NCI-H345 treated with DMSO at 0.1 percent for 48 hours (cell line): ENCODE measurements around the gene KRAS.
"Not testable (repeated sequence)": the region's sequence is repeated elsewhere in the genome, so short reads cannot be mapped to it uniquely, and the experiment has no call there.

ENCODE experiments used
- DNase-seq: peaks from one replicate; lab custom pipeline; 2025; ENCODE audit not compliant: unreplicated experiment; lab: John Stamatoyannopoulos, UW

Gene KRAS

DNA sequence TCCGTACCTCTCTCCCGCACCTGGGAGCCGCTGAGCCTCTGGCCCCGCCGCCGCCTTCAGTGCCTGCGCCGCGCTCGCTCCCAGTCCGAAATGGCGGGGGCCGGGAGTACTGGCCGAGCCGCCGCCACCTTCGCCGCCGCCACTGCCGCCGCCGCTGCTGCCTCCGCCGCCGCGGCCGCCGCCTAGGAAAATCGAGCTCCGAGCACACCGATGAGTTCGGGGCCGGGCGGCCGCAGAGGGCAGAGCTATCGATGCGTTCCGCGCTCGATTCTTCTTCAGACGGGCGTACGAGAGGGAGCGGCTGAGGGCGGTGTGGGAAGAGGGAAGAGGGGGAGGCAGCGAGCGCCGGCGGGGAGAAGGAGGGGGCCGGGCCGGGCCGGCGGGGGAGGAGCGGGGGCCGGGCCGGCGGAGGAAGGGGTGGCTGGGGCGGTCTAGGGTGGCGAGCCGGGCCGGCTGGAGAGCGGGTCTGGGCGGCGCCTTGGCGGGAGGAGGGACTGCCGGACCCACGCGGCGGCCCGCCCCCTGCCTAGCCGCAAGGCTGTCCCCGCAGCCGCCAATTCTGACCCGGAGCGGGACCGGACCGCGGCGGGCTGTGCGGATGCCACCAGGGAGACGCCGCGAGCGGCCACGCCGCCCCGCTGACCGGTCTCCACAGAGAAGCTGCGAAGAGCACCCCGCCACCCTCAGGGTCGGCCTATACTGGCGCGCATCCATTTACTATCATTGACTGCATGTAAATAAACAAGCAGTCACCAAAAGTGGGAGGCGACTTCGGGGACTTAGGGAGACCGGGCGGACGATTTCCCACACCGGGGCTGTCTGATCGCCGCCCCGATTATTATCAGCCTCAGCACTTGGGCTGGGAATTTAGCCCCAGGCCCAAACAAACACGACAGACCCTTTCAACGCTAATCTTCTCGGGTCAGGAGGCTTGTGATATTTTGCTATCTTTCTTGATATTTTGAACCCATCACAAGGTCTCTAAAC, at the start of gene KRAS:
KRAS (minus strand) TSS at position 186 of the 987 bp plus-strand sequence.
- peak; percentile 87 for DNase-seq

- no peak for DNase-seq
Measured at GRCh38 chr12:25296381-25296780, 45.7 kb upstream of the KRAS start.

- no peak for DNase-seq
Measured at GRCh38 chr12:25295361-25295760, 44.6 kb upstream of the KRAS start.

DNA sequence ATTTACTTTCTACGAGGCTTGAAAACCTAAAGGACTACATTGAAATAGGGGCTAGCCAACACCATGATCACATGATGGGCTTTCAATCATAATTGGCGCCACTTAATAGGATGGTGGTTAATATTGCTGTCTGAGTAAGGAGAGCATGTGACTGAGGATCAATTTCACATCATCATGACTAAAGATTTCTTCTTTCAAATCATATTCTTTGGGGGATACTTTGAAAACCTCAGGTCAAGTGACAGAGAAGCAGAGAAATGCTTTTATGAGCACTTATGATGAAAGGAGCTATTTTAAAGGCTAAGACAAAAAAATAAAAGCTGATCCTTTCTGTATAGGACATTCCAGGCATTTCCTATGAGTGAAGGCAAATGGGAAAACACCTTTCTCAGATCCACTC, 42.9 kb upstream of the KRAS start:
- no peak for DNase-seq

DNA sequence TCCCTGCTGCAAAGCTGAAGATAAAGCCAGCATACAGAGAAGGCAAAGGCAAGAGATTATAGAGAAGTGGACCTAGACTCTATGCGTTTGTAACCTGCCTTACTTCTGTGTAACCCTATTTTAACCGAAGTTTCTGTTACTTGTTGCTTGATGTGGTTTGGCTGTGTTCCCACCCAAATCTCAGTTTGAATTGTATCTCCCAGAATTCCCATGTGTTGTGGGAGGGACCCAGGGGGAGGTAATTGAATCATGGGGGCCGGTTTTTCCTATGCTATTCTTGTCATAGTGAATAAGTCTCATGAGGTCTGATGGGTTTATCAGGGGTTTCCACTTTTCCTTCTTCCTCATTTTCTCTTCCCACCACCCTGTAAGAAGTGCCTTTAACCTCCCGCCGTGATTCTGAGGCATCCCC, 42.1 kb upstream of the KRAS start:
- DNase-seq: not testable (repeated sequence)

DNA sequence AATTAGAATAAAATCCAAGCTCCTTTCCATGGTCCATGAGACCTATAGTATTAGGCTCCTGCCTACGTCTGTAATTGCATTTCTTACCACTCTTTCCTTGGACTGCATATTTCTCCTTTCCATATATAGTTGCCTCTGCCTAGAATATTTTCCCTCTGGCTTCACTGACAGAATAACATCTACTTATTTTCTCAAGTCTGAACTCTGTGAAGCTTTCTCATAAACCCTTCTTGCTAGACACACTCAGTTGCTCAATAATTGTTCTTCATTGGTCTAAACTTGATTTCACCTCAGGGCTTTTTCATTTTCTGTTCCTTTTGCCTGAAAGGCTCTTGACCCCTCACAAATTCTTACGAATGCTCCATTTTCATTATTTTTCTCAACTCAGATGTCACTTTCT, 36.9 kb upstream of the KRAS start:
- no peak for DNase-seq

DNA sequence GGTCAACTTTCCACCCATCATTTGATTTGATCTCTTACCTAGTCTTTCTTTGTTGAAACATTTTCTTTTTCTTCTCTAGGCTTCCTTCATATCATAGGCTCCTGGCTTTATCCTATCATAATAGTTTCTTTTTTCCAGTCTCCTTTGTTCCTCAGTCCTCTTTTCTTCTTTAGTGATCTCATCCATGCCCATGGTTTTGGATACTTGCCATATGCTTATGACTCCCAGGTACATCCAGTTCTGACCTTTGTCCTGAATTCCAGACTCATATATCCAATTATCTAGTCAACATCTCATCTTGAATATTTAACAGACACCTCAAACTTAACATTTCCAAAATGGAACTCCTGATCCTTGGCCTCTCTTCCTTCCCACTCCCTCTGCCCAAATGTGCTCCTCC, 36.1 kb upstream of the KRAS start:
- no peak for DNase-seq

DNA sequence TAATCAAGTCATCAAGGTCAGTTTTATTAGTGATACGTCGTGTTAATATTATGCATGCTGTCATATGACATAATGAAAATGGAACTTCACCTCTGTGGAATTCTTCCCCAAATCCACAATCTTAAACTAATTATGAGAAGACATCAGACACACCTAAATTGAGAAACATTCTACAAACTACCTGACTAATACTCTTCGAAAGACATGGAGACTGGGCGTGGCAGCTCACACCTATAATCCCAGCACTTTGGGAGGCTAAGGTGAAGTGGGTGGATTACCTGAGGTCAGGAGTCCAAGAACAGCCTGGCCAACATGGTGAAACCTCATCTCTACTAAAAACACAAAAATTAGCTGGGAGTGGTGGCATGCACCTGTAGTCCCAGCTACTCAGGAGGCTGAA, 33.3 kb upstream of the KRAS start:
- DNase-seq: no peak

DNA sequence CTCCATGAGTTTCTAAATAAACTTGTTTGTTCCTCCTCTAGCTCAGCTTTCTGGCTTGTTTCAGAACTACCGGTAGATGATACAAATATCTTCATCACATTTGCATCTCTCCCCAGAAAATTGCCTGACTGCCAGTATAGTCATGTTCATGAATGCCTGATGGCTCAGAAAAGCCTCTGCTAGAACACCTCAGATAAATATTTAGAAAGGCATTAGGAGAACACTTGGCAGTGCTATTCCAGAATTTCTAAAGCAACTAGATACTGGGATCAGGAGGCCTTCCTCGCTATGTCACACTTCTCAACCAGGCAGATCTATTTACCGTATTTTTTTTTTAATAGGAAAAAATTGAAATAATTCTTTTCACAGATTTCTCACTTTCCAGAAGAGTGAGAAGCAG, 32.3 kb upstream of the KRAS start:
- no peak for DNase-seq

DNA sequence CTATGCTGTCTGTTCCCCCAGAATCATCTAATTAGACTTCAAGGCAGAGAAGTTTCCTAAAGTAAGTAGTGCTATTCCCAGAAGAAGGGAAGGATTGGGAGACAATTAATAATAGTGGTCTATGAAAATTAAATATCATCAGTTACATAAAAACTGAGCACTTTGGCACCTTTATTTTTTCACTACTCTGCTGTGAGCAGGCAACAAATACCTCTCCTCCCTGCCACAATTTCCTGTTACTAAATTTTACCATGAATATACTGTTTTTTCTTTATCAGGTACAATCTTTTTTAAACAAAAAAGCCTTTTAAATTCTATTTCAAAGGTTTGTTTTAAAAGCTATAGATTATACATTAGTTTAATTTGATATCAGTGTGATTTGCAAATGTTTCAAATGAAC, 29.4 kb upstream of the KRAS start:
- no peak for DNase-seq

DNA sequence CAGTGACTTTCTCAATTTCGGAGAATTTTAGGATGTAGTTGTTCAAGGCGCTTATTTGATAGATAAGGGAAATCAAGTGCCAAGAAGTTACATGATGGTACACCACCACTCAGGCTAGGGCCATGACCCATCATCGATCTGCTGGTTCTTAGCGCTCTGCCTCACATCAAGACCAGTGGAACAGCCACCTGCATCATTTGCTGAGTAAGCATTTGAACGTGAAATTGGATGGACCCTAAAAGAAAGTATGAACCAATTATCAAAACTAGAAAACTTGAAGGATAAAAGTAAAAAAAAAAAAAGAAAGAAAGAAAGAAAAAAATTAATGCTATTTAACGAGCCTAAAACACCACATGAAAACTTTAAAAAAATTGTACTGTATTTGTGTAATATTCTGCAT, 27.5 kb upstream of the KRAS start:
- DNase-seq: no peak

DNA sequence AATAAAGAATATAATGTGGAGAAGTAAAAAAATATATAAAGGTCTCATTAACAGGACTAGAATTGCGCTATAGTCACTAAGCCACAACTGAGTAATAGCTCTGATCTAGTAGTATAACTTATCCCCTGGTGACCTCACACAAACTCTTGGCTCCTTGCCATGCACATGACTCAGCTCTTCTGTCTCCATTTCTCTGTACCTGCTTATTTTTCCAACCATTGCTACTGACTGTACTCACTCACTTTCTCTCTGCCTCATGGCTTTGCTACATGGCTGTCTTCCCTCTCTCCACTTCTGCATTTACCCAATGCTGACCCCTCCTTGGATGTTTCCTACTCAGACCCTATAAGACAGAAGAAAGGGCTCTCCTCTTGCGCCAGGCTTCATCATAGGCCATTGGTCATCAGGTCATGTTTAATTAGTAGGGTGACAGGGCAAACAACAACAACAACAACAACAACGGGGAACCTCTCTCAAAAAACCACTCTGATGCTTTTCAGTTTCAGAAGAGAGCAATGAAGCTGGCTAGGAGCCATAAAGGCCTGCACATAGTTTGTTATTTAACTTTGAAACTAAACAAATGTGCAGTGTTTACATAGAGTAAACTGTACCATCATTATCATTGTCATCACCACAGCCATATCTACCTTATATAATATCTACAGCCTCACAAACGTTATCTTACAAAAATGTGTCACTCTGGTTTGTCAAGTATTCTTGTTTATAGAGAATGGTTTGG, 25.6 kb upstream of the KRAS start:
- peak; percentile 53 for DNase-seq

DNA sequence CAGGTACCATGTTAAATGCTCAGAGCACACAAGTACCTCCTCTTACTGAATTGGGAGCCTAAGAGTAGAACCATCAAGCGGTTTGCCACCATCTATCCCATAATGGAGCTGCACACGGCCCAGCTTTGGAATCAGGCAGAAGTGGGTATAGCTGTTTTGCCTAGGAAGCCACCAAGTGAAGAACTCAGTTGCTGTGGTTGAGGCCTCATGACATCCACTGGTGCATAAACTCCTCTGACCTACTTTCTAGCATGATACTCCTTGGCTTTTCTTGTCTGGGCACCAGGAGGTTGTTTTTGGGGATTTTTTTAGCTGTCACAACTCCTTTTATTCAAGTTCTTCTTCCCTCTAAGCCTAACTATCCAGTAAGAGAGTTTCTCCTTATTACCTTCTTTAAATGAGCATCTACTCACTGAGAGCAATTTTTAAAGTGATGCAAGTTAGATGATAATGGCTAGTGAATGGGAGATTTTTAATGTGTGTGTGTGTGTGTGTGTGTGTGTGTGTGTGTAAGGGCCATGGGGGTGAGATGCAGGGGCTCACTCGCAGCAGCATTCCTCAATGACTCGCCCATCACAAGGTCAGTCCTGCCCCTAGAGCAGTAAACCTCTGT, 20.9 kb upstream of the KRAS start:
- no peak for DNase-seq

GRCh38 chr12:25269701-25270100, 19.0 kb upstream of the KRAS start:
- DNase-seq: no peak

DNA sequence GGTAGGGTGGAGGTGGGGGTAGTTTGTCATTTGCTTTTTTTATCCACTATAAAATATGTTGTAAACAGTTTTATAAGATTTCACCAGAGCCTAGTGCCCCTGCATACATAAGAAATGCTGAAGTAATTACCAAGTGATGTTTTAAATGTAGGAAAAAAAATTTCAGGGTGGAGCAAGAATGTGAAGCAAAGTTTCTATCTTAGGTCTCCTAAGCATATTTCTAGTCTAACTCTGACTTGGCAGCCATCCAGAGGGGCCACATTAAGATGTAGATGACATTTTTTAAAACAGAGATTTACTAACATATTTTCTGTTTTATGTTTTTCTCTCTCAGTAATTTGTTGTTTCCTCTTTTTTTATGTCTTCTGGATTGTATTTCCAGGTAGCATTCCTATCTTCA, 15.8 kb upstream of the KRAS start:
- no peak for DNase-seq

- DNase-seq: no peak
Measured at GRCh38 chr12:25264862-25265261, 14.1 kb upstream of the KRAS start.

GRCh38 chr12:25264114-25264513, 13.4 kb upstream of the KRAS start:
- no peak for DNase-seq

DNA sequence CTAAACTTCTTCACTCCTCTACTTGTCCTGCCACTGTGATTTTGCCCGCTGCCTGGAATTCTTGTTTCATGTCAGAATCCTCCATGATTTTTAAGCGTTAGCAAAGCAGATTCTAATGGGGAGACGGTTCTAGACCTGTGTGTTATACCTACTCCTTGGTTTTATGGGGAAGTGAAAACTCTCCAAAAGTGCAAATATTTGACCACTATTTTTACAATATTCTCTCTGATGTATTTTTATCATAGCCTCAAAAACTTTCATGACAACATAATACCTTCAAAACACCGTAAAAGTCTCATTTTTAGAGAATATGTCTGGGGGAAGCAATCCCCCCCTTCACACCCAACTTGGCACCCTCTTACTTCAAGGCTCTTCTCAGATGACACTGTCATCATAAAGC, 12.9 kb upstream of the KRAS start:
- DNase-seq: no peak

- DNase-seq: no peak
Measured at GRCh38 chr12:25262389-25263074, 11.8 kb upstream of the KRAS start.

GRCh38 chr12:25257590-25258324, 7.0 kb upstream of the KRAS start:
- DNase-seq: no peak
